Spleen (tissue), 7 donors: Measurements from ENCODE around the gene DUSP15.

Experiments used
- CTCF ChIP-seq, 11 experiments: fragments of 200-600 bp in 7 of 11; fragments of 450-650 bp in 4 of 11; sonication (generic) in 4 of 11; IDR thresholded peaks in 8 of 11; conservative IDR thresholded peaks in 3 of 11; 1 replicate in 7 of 11; 2 replicates in 4 of 11; pipeline versions ENCODE4 v1.4.0 to v1.8.0; 2016 to 2021; ENCODE audit warnings: antibody characterized with exemption in 11 of 11, inconsistent platforms in 4 of 11, mild to moderate bottlenecking in 1 of 11
- POLR2A ChIP-seq, 3 donors: fragments of 450-650 bp; IDR thresholded peaks; one replicate each; pipeline ENCODE4 v1.5.1; 2017; ENCODE audit warnings: antibody characterized with exemption in 3 of 3, mild to moderate bottlenecking in 1 of 3
- POLR2AphosphoS5 ChIP-seq, 3 donors: sonication (generic); formaldehyde crosslinking; IDR thresholded peaks; one replicate each; pipeline ENCODE4 v1.5.1; 2017; ENCODE audit warnings: antibody characterized with exemption in 3 of 3
- donor health status: DM: no; HTN: no; CAD: no; lungs with moderate emphysema.
- donor health status: DM: no; HTN: no; CAD: no.
- donor health status: DM: no; HTN: no; CAD: no.

DNA sequence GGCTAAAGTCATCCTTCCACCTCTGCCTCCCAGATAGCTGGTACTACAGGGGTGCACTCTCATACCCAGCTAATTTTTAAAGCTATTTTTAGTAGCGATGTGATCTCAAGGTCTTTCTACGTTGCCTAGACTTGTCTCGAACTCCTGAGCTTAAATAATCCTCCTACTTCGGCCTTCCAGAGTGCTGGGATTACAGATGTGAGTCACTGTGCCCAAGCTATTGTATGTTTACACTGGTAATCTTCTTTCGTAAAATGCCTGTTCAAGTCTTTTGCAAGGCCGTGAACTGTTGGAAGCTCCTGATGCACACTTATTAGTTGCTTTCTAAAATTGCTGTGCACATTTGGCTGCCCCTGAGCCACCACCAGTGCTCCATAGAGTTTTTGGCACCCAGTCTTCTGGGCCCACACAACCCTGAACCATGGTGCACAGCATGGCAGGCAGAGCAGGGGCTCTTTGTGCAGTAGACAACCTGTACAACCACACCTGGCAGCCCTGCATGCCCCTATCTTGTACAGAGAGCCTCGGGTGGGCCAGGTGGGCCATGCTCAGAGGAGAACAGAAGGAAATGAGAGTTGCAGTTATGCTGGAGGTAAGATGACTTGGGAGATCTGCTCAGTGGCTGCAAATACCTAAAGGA lies 48.3 kb upstream of the DUSP15 start:
- no peak for TF ChIP-seq CTCF (IDR thresholded peaks at IDR 0.05 in 8 of 11, conservative IDR thresholded peaks at IDR 0.05 in 3 of 11)
- no peak for TF ChIP-seq POLR2A (IDR thresholded peaks at IDR 0.05)
- no peak for TF ChIP-seq POLR2AphosphoS5 (IDR thresholded peaks at IDR 0.05)
